DMS153 treated with DMSO at 0.1 percent for 48 hours (cell line): ENCODE data around the gene LHFPL3.
"Not testable (repeated sequence)": the region's sequence is repeated elsewhere in the genome, so short reads cannot be mapped to it uniquely, and the experiment has no call there.

Experiments
- DNase-seq: peaks from one replicate; lab custom pipeline; 2025; ENCODE audit not compliant: unreplicated experiment; lab: John Stamatoyannopoulos, UW

The LHFPL3 gene

GRCh38 chr7:104480529-104480928 is 152.1 kb downstream of the LHFPL3 start:
- no peak for DNase-seq

GRCh38 chr7:104482362-104483037 is 154.1 kb downstream of the LHFPL3 start:
- peak; percentile 59 for DNase-seq

GRCh38 chr7:104486931-104487330 is 158.5 kb downstream of the LHFPL3 start:
- no peak for DNase-seq

- no peak for DNase-seq
These were observed 159.2 kb downstream of the LHFPL3 start for GRCh38 chr7:104487642-104488041.

- DNase-seq = no peak
These were observed 169.1 kb downstream of the LHFPL3 start for GRCh38 chr7:104497379-104497967.

GRCh38 chr7:104499975-104500374 is 171.6 kb downstream of the LHFPL3 start:
- no peak for DNase-seq

GRCh38 chr7:104509874-104510273 is 181.5 kb downstream of the LHFPL3 start:
- DNase-seq = no peak

GRCh38 chr7:104524853-104525252 is 196.4 kb downstream of the LHFPL3 start:
- DNase-seq = no peak

- DNase-seq = no peak
These were observed 199.7 kb downstream of the LHFPL3 start for GRCh38 chr7:104528142-104528541.

DNA sequence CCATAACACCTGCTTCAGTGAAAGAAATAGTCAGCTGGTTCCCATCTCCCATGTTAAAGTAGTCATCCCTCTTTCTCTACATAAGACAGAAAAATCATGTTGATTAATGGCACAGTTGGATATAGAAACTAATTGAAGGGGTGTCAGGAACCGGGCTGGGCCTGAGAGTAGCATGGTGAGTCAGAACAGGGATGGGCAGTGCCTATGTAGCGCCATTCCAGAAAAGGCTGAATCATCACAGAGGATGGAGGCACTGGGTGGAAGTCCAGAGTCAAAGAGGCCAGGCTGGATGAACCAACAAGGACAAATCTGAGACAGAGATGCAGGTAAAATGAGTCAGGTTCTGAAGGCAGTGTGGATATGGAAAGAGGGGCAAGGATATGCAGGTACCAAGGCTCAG is 201.2 kb downstream of the LHFPL3 start:
- DNase-seq = no peak

DNA sequence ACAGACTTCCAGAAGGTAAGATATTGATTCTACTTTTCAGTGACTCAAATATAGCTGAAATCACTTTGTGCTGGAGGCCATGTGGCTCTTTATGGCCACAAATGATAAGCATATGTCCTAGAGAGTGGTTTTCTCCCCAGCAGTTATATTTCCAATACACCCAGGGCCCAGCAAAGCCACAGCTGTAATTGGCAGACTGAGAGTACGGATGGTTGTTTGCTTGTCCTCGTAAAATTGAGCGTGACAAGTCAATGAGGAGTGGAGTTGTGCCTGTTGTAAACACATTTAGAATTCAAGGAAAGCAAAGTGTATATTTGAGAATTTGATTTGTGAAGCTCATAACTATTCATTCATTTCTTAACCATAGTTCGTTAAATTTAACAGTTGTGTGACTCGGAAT is 201.8 kb downstream of the LHFPL3 start:
- DNase-seq = no peak

GRCh38 chr7:104534149-104534548 is 205.7 kb downstream of the LHFPL3 start:
- no peak for DNase-seq

GRCh38 chr7:104535841-104536240 is 207.4 kb downstream of the LHFPL3 start:
- no peak for DNase-seq

DNA sequence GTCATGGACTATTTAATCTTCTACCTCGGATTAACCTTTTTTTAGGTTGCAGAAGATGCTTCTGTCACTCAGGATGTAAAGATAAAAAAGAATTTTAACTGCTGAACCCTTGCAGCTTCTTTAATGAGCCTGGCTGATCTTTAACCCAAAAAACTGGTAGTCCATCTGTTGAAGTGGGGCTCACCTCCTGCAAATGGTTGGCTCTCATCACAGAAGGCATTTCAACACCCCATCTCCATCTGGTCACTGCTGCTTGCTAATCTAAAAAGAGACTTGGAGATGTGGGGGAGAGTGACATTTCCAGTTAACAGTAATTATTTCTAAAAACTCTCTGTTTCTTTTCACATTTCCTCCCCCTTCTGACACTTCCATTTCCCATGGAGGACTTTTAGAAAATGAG is 208.6 kb downstream of the LHFPL3 start:
- no peak for DNase-seq

- no peak for DNase-seq
These were observed 209.7 kb downstream of the LHFPL3 start for GRCh38 chr7:104538152-104538551.

- no peak for DNase-seq
These were observed 213.5 kb downstream of the LHFPL3 start for GRCh38 chr7:104541897-104542296.

DNA sequence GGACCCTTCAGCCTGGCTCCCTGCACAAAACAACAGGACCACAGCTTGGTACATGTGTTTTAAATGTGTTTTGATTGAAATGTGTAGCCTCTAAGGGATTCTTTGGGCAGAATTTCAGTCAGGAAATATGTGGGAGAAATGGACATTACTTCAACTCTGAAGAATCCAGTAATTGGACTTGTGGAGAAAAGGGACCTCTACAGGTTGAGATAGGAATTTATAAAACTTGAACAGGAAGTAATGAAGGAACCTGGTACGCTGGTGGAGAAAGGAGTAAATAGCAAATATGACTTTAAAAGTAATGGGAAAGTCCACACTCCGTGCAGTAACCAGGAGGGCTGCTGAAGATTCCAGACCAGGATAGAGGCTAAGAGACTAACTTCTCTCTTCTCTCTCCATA is 220.5 kb downstream of the LHFPL3 start:
- DNase-seq = peak; percentile 16

- no peak for DNase-seq
These were observed 222.0 kb downstream of the LHFPL3 start for GRCh38 chr7:104550362-104550761.

DNA sequence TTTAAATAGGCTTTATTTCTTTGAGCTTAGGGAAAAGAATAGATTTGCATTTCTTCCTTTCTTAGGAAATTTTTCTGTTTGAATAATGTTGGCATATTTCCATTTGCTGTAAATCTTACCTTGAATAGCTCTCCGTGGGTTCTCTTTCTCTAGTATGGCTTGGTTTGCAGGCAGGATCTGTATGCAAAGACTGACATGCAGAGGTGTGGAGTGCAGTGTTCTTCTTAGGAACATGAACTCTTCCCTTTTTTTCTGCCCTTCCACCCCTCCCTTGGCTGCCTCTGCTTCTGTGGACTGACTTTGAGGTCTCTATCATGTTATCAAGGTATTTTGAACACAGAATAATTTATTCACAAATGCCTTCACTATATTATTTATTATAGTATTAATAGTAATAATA is 222.8 kb downstream of the LHFPL3 start:
- DNase-seq = no peak

- DNase-seq = no peak
These were observed 223.7 kb downstream of the LHFPL3 start for GRCh38 chr7:104552102-104552501.

DNA sequence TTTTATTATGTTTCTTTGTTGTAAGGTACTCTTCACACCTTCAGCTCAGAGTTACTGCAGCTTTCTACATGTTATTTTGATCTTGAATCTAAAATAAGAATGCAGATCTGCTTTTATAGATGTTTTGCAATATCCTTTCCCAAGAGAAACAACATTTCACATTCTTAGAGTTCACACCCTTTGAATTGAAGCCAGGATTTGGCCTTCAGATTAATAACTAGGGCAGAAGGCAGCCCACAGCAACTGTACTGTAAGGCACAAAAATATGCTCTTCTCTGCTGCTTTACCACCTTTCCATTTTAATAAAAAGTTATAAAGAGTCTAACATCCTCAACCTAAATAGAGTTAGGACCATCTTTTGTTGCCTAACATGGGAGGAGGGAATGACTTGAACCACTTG is 224.7 kb downstream of the LHFPL3 start:
- DNase-seq = no peak

DNA sequence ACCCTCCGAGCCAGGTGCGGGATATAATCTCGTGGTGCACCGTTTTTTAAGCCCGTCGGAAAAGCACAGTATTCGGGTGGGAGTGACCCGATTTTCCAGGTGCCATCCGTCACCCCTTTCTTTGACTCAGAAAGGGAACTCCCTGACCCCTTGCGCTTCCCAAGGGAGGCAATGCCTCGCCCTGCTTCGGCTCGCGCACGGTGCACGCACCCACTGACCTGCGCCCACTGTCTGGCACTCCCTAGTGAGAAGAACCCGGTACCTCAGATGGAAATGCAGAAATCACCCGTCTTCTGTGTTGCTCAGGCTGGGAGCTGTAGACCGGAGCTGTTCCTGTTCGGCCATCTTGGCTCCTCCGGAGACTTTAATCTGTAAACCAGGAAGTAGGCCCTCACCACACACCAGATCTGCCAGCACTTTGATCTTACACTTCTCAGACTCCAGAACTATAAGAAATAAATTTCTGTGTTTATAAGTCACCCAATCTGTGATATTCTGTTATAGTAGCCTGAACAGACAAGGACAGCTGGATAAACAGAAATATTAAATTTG is 235.0 kb downstream of the LHFPL3 start:
- DNase-seq = not testable (repeated sequence)

GRCh38 chr7:104569751-104570150 is 241.3 kb downstream of the LHFPL3 start:
- no peak for DNase-seq
